A549 (cell line): ENCODE measurements around the gene RNF34. TPM values are rescaled to one million over a fixed set of nuclear protein-coding genes. Genes with fewer than 3 reads are reported as not detected.

Source experiments
- ATAC-seq, 2 experiments: fragments of 200-7000 bp in 1 of 2; fragments of >200 bp in 1 of 2; cut with Nextera tagmentation in 1 of 2; cut with Tn5 transposase in 1 of 2; 3 replicates each; pipeline versions ENCODE4 v1.8.0 to v1.9.1; 2018 to 2020; ENCODE audit warnings: mild to moderate bottlenecking in 1 of 2, moderate library complexity in 1 of 2
- CTCF ChIA-PET: fragments of 300-600 bp; sonication (Branson Sonifier 250); formaldehyde crosslinking; extraction: SDS; loops from one replicate; lab custom pipeline; 2021; ENCODE audit warnings: antibody characterized with exemption, inconsistent platforms; lab: Yijun Ruan, JAX
- POLR2A ChIA-PET: fragments of 350-600 bp; formaldehyde crosslinking; extraction: SDS; loops from one replicate; lab custom pipeline; 2021; ENCODE audit warnings: antibody characterized with exemption, inconsistent platforms; lab: Yijun Ruan, JAX
- DNase-seq, 2 experiments: peaks; one replicate each; pipeline versions ENCODE4 v3.0.0 to v3.0.0-alpha.2; 2011 to 2016; ENCODE audit warnings: low read depth in 1 of 2, low spot score in 1 of 2
- FAIRE-seq: peaks from 2 replicates; lab custom pipeline; 2011; peaks lifted over from hg19 to GRCh38; lab: Jason Lieb, UNC
- H3K27ac ChIP-seq, 2 experiments: fragments of >200 bp; sonication (Bioruptor Twin); formaldehyde crosslinking; 3 replicates each; pipeline ENCODE4 v1.5.1; 2016 to 2017
- H3K4me1 ChIP-seq: fragments of >200 bp; sonication (Bioruptor Twin); formaldehyde crosslinking; 3 replicates; pipeline ENCODE4 v1.6.1; 2016
- H3K4me2 ChIP-seq: fragments of >200 bp; sonication (Bioruptor Twin); formaldehyde crosslinking; 3 replicates; pipeline ENCODE4 v1.6.1; 2016
- H3K4me3 ChIP-seq: fragments of >200 bp; sonication (Bioruptor Twin); formaldehyde crosslinking; 3 replicates; pipeline ENCODE4 v1.5.1; 2016
- H3K9me3 ChIP-seq: fragments of >200 bp; sonication (Bioruptor Twin); formaldehyde crosslinking; 3 replicates; pipeline ENCODE4 v1.6.1; 2016
- CBX8 ChIP-seq: fragments of 200-600 bp; sonication (generic); IDR thresholded peaks from 2 replicates; pipeline ENCODE4 v1.6.1; 2016
- CHD2 ChIP-seq: fragments of 150-350 bp; IDR thresholded peaks from 2 replicates; pipeline ENCODE4 v1.6.1; 2014; ENCODE audit warnings: low read length; ENCODE audit not compliant: partially characterized antibody
- EHMT2 ChIP-seq: fragments of 200-600 bp; sonication (generic); IDR thresholded peaks from 2 replicates; pipeline ENCODE4 v1.6.1; 2016; ENCODE audit warnings: antibody characterized with exemption, low read depth, mild to moderate bottlenecking, moderate library complexity
- EP300 ChIP-seq, 2 experiments: fragments of >200 bp; sonication (Bioruptor Twin); formaldehyde crosslinking; IDR thresholded peaks; 2 replicates in 1 of 2; 3 replicates in 1 of 2; pipeline ENCODE4 v1.6.1; 2016 to 2017
- GATA3 ChIP-seq: IDR thresholded peaks from 2 replicates; pipeline ENCODE4 v1.6.1; 2012; ENCODE audit warnings: borderline replicate concordance
- HEYL ChIP-seq: fragments of 250-450 bp; sonication (Bioruptor Pico); IDR thresholded peaks from 2 replicates; pipeline ENCODE4 v1.8.0; 2021; ENCODE audit warnings: mild to moderate bottlenecking, moderate library complexity
- HMGXB4 ChIP-seq: fragments of 250-450 bp; sonication (Bioruptor Pico); IDR thresholded peaks from 2 replicates; pipeline ENCODE4 v1.5.0; 2021; ENCODE audit warnings: mild to moderate bottlenecking, moderate library complexity, borderline replicate concordance
- JUNB ChIP-seq: fragments of >200 bp; sonication (Bioruptor Twin); formaldehyde crosslinking; IDR thresholded peaks from 2 replicates; pipeline ENCODE4 v1.6.1; 2016
- KDM1A ChIP-seq: fragments of 200-600 bp; sonication (generic); IDR thresholded peaks from 2 replicates; pipeline ENCODE4 v1.6.1; 2016; ENCODE audit warnings: low read depth, mild to moderate bottlenecking
- KDM5A ChIP-seq: fragments of 200-600 bp; sonication (generic); IDR thresholded peaks from 2 replicates; pipeline ENCODE4 v1.6.1; 2016; ENCODE audit warnings: antibody characterized with exemption, mild to moderate bottlenecking
- MAX ChIP-seq: IDR thresholded peaks from 2 replicates; pipeline ENCODE4 v1.6.1; 2012
- MAZ ChIP-seq: fragments of 150-350 bp; IDR thresholded peaks from 2 replicates; pipeline ENCODE4 v1.6.1; 2014; ENCODE audit warnings: antibody characterized with exemption, low read depth, low read length, borderline replicate concordance
- NFE2L2 ChIP-seq: fragments of 150-350 bp; conservative IDR thresholded peaks from 2 replicates; pipeline ENCODE4 v1.6.1; 2014; ENCODE audit warnings: low read length
- NPAS2 ChIP-seq: fragments of 250-450 bp; sonication (Bioruptor Pico); IDR thresholded peaks from 2 replicates; pipeline ENCODE4 v1.8.0; 2022; ENCODE audit warnings: mild to moderate bottlenecking, moderate library complexity, borderline replicate concordance
- NR3C1 ChIP-seq: fragments of >200 bp; sonication (Bioruptor Twin); formaldehyde crosslinking; IDR thresholded peaks from 3 replicates; pipeline ENCODE4 v1.6.1; 2017
- POLR2A ChIP-seq: IDR thresholded peaks from 2 replicates; pipeline ENCODE4 v1.6.1; 2012; ENCODE audit warnings: mild to moderate bottlenecking, low read length
- RARB ChIP-seq: fragments of 250-450 bp; sonication (Bioruptor Pico); IDR thresholded peaks from 2 replicates; pipeline ENCODE4 v1.8.0; 2021; ENCODE audit warnings: mild to moderate bottlenecking, moderate library complexity
- RCOR1 ChIP-seq: fragments of 150-350 bp; IDR thresholded peaks from 2 replicates; pipeline ENCODE4 v1.6.1; 2014; ENCODE audit warnings: antibody characterized with exemption, low read length, low read depth
- RNF2 ChIP-seq: fragments of 200-600 bp; sonication (generic); IDR thresholded peaks from 2 replicates; pipeline ENCODE4 v1.6.1; 2016; ENCODE audit warnings: low read depth, mild to moderate bottlenecking, antibody characterized with exemption, moderate library complexity, borderline replicate concordance
- SMC3 ChIP-seq: fragments of >200 bp; sonication (Bioruptor Twin); formaldehyde crosslinking; IDR thresholded peaks from 3 replicates; pipeline ENCODE4 v1.6.1; 2018; ENCODE audit warnings: inconsistent platforms
- SREBF2 ChIP-seq: fragments of 450-650 bp; IDR thresholded peaks from 2 replicates; pipeline ENCODE4 v1.6.1; 2014; ENCODE audit warnings: mild to moderate bottlenecking, moderate library complexity
- ZC3H11A ChIP-seq: fragments of 450-650 bp; IDR thresholded peaks from 2 replicates; pipeline ENCODE4 v1.6.1; 2014; ENCODE audit warnings: antibody characterized with exemption, mild to moderate bottlenecking
- ZFP36 ChIP-seq: fragments of 450-650 bp; IDR thresholded peaks from 2 replicates; pipeline ENCODE4 v1.6.1; 2014; ENCODE audit warnings: borderline replicate concordance; ENCODE audit not compliant: partially characterized antibody
- ZNF302 ChIP-seq: fragments of 250-450 bp; sonication (Bioruptor Pico); IDR thresholded peaks from 2 replicates; pipeline ENCODE4 v1.9.0; 2021; ENCODE audit warnings: inconsistent platforms, mild to moderate bottlenecking, moderate library complexity
- WGBS: methylation state at CpG from one replicate; pipeline ENCODE4 v1.1.6; 2017; ENCODE audit errors: missing lambda C conversion rate; 5-methylcytosine and 5-hydroxymethylcytosine counted together
- polyA plus RNA-seq, 4 experiments: library from polyadenylated mRNA; depleted of rRNA in 3 of 4; stranded (reverse); fragments of >200 nt; fragmentation: RNase III in 1 of 4; extraction: RNeasy Plus Mini Kit Qiagen cat#74134 plus additional on column Dnase treatment in 1 of 4; gene quantifications; 2 replicates in 3 of 4; 3 replicates in 1 of 4; pipeline ENCODE4 v1.2.3, GENCODE V29; 2011 to 2017
- TF ChIP-seq, protein P1 (sequence below): fragments of >200 bp; sonication (Bioruptor Twin); formaldehyde crosslinking; IDR thresholded peaks from 3 replicates; pipeline ENCODE4 v1.5.1; 2016
- TF ChIP-seq, protein P2 (sequence below): fragments of 450-650 bp; IDR thresholded peaks from 2 replicates; pipeline ENCODE4 v1.6.1; 2014; ENCODE audit warnings: antibody characterized with exemption
- TF ChIP-seq, protein P3 (sequence below): fragments of >200 bp; sonication (Bioruptor Twin); formaldehyde crosslinking; IDR thresholded peaks from 2 replicates; pipeline ENCODE4 v1.6.1; 2016

The RNF34 gene
- polyA plus RNA-seq, 2 of the 4 experiments (the other 2 are of a cell fraction), result 44.5 to 59.4 TPM

DNA sequence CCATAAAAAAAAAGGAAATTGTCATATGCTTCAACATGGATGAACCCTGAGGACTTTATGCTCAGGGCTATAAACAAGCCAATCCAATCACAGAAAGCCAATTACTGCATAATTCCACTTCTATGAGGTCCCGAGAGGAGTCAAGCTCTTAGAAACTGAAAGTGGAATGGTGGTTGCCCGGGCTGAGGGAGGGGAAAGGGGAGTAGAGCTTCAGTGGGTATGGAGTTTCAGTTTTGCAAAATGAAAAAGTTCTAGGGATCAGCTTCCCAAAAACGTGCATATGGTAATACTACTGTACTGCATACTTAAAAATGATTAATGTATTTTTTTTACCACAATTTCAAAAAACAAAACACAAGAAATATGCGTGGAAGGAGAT, 52.0 kb downstream of the RNF34 start:
- FAIRE-seq, result no peak
- H3K9me3 ChIP-seq, result no peaks in the 10 kb centered on the region
- ChIA-PET CTCF (interaction anchor here (9.3 kb wide), 1 partner anchor 10 kb away, joined by 75 read pairs; no protein-coding TSS in a partner anchor), POLR2A (no interaction called here)
- H3K27ac ChIP-seq, result no peak overlapping the region
- H3K4me3 ChIP-seq, result no peak overlapping the region
- H3K4me2 ChIP-seq, result no peak overlapping the region
- TF ChIP-seq HEYL (CRISPR knock-in tag) (no peak), HMGXB4 (CRISPR knock-in tag) (no peak), RNF2 (no peak), RCOR1 (no peak), NR3C1 (no peak), KDM5A (no peak), RARB (CRISPR knock-in tag) (no peak)
- 66% methylated on average over 4 of the region's 4 CpGs for WGBS
- no peak for DNase-seq
- no peak for ATAC-seq
- H3K4me1 ChIP-seq, result no peaks in the 10 kb centered on the region

- no peak overlapping the region for H3K4me2 ChIP-seq
- POLR2A ChIA-PET, result no interaction called here
- H3K4me1 ChIP-seq, result no peaks in the 10 kb centered on the region
- no peak overlapping the region for H3K4me3 ChIP-seq
- H3K27ac ChIP-seq, result no peak overlapping the region
- ATAC-seq, result no peak
- FAIRE-seq, result no peak
- TF ChIP-seq HMGXB4 (CRISPR knock-in tag) (no peak), POLR2A (no peak), GATA3 (no peak), HEYL (CRISPR knock-in tag) (no peak), NPAS2 (CRISPR knock-in tag) (no peak)
- TF ChIP-seq, protein P1, sequence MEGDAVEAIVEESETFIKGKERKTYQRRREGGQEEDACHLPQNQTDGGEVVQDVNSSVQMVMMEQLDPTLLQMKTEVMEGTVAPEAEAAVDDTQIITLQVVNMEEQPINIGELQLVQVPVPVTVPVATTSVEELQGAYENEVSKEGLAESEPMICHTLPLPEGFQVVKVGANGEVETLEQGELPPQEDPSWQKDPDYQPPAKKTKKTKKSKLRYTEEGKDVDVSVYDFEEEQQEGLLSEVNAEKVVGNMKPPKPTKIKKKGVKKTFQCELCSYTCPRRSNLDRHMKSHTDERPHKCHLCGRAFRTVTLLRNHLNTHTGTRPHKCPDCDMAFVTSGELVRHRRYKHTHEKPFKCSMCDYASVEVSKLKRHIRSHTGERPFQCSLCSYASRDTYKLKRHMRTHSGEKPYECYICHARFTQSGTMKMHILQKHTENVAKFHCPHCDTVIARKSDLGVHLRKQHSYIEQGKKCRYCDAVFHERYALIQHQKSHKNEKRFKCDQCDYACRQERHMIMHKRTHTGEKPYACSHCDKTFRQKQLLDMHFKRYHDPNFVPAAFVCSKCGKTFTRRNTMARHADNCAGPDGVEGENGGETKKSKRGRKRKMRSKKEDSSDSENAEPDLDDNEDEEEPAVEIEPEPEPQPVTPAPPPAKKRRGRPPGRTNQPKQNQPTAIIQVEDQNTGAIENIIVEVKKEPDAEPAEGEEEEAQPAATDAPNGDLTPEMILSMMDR, result no peak
- DNase-seq, result no peak
- CTCF ChIA-PET, result interaction anchor here (9.3 kb wide), 1 partner anchor 11 kb away, joined by 75 read pairs; no protein-coding TSS in a partner anchor
- WGBS, result 92% methylated on average over 34 of the region's 35 CpGs
- H3K9me3 ChIP-seq, result no peaks in the 10 kb centered on the region
These were observed 52.5 kb downstream of the RNF34 start for GRCh38 chr12:121452340-121452984.

- no peak for TF ChIP-seq SMC3
- TF ChIP-seq ZC3H11A, result no peak
- no peak for TF ChIP-seq POLR2A
- no peak for TF ChIP-seq CBX8
- no peak for TF ChIP-seq KDM1A
- TF ChIP-seq CHD2, result no peak
- TF ChIP-seq EHMT2, result no peak
- TF ChIP-seq ZNF302 (CRISPR knock-in tag), result no peak
- no peak for TF ChIP-seq RNF2
- TF ChIP-seq MAZ, result no peak
- TF ChIP-seq NFE2L2, result no peak
- no peak for TF ChIP-seq EP300 (IDR thresholded peaks at IDR 0.05)
- no peak for TF ChIP-seq RARB (CRISPR knock-in tag)
- TF ChIP-seq MAX, result no peak
- no peak for TF ChIP-seq SREBF2
- TF ChIP-seq, protein P2, sequence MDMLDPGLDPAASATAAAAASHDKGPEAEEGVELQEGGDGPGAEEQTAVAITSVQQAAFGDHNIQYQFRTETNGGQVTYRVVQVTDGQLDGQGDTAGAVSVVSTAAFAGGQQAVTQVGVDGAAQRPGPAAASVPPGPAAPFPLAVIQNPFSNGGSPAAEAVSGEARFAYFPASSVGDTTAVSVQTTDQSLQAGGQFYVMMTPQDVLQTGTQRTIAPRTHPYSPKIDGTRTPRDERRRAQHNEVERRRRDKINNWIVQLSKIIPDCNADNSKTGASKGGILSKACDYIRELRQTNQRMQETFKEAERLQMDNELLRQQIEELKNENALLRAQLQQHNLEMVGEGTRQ, result no peak
- TF ChIP-seq ZFP36, result no peak
- TF ChIP-seq, protein P3, sequence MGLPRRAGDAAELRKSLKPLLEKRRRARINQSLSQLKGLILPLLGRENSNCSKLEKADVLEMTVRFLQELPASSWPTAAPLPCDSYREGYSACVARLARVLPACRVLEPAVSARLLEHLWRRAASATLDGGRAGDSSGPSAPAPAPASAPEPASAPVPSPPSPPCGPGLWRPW, result no peak
- TF ChIP-seq JUNB, result no peak
- no peak overlapping the region for H3K4me2 ChIP-seq
- CTCF ChIA-PET, result interaction anchor here (9.3 kb wide), 1 partner anchor 11 kb away, joined by 75 read pairs; no protein-coding TSS in a partner anchor
- DNase-seq (no peak), FAIRE-seq (no peak), ATAC-seq (no peak)
- POLR2A ChIA-PET, result no interaction called here
- H3K27ac ChIP-seq, result no peak overlapping the region
- WGBS, result 98% methylated on average over 39 of the region's 39 CpGs
- H3K4me1 ChIP-seq, result no peaks in the 10 kb centered on the region
- no peaks in the 10 kb centered on the region for H3K9me3 ChIP-seq
- no peak overlapping the region for H3K4me3 ChIP-seq
These were observed 53.1 kb downstream of the RNF34 start for GRCh38 chr12:121452985-121453360.
